ENCODE results near the gene HNF1B.
"Not testable (repeated sequence)": the region's sequence is repeated elsewhere in the genome, so short reads cannot be mapped to it uniquely, and the experiment has no call there.

Gene HNF1B

GRCh38 chr17:37744961-37745800 is at the start of gene HNF1B:
Gene HNF1B (minus strand): TSS chr17:37745059. CDS start chr17:37744884, 175 bp downstream.
- no peak for DNase-seq

- DNase-seq, result no peak
Measured at GRCh38 chr17:37792787-37793186, 47.9 kb upstream of the HNF1B start.

GRCh38 chr17:37791447-37792399 is 46.9 kb upstream of the HNF1B start:
- no peak for DNase-seq

- no peak for DNase-seq
Measured at GRCh38 chr17:37789771-37790541, 45.1 kb upstream of the HNF1B start.

GRCh38 chr17:37789021-37789565 is 44.2 kb upstream of the HNF1B start:
- DNase-seq, result no peak

- no peak for DNase-seq
Measured at GRCh38 chr17:37788526-37788925, 43.7 kb upstream of the HNF1B start.

GRCh38 chr17:37787055-37787757 is 42.3 kb upstream of the HNF1B start:
- no peak for DNase-seq

GRCh38 chr17:37786481-37786880 is 41.6 kb upstream of the HNF1B start:
- no peak for DNase-seq

- DNase-seq, result not testable (repeated sequence)
Measured at GRCh38 chr17:37782460-37782859, 37.6 kb upstream of the HNF1B start.

- DNase-seq, result no peak
Measured at GRCh38 chr17:37781451-37781850, 36.6 kb upstream of the HNF1B start.

- DNase-seq, result no peak
Measured at GRCh38 chr17:37779554-37779953, 34.7 kb upstream of the HNF1B start.

GRCh38 chr17:37774504-37774903 is 29.6 kb upstream of the HNF1B start:
- DNase-seq, result no peak

GRCh38 chr17:37772982-37773381 is 28.1 kb upstream of the HNF1B start:
- DNase-seq, result no peak

- no peak for DNase-seq
Measured at GRCh38 chr17:37770631-37771518, 26.0 kb upstream of the HNF1B start.

GRCh38 chr17:37769050-37769449 is 24.2 kb upstream of the HNF1B start:
- no peak for DNase-seq

- DNase-seq, result no peak
Measured at GRCh38 chr17:37768438-37768837, 23.6 kb upstream of the HNF1B start.

GRCh38 chr17:37766971-37767370 is 22.1 kb upstream of the HNF1B start:
- DNase-seq, result no peak

GRCh38 chr17:37764383-37764782 is 19.5 kb upstream of the HNF1B start:
- DNase-seq, result no peak

GRCh38 chr17:37762666-37763065 is 17.8 kb upstream of the HNF1B start:
- DNase-seq, result no peak

- DNase-seq, result no peak
Measured at GRCh38 chr17:37761961-37762360, 17.1 kb upstream of the HNF1B start.

GRCh38 chr17:37761059-37761458 is 16.2 kb upstream of the HNF1B start:
- DNase-seq, result no peak
